Fibroblast of lung (primary cell): ENCODE results near the gene C6orf62.

ENCODE experiments used
- CTCF ChIP-seq, 2 donors: IDR thresholded peaks in 1 of 2; conservative IDR thresholded peaks in 1 of 2; 1 replicate in 1 of 2; 2 replicates in 1 of 2; pipeline ENCODE4 v1.5.1; 2011 to 2012; ENCODE audit warnings: low read length in 2 of 2, control low read depth in 1 of 2, inconsistent platforms in 1 of 2, low read depth in 1 of 2, mild to moderate bottlenecking in 1 of 2
- EZH2 ChIP-seq: IDR thresholded peaks from 2 replicates; pipeline ENCODE4 v1.5.1; 2012; ENCODE audit warnings: low read length, control low read depth, mild to moderate bottlenecking; ENCODE audit errors: missing control alignments

DNA sequence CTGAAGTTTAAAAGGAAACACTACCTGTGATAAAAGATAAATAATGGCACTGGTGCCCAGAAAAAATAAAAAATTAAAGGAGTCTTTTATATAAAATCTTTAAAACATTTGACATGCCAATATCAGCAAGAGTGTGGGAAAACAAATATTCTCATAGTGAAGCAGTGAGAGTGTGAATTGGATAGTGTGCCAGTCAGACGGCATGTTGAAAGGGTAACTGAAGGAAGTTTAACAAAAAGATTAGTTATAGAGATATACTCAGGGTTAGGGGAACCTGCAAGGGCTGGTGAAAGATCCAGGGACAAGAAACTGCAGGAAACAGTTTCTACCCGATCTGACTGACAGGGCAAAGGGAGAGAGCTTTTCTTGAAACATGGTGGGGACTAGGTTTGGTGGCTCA lies 33.5 kb upstream of the C6orf62 start:
- no peak for TF ChIP-seq CTCF (conservative IDR thresholded peaks at IDR 0.05 in 1 of 2, IDR thresholded peaks at IDR 0.05 in 1 of 2; ENCODE audit: low read depth in 1 of 2, low read length in 2 of 2)
- no peak for TF ChIP-seq EZH2
